ENCODE data around the gene COPG2. TPM values are rescaled to one million over a fixed set of nuclear protein-coding genes. Genes with fewer than 3 reads are reported as not detected.
"Not testable (repeated sequence)": the region's sequence is repeated elsewhere in the genome, so short reads cannot be mapped to it uniquely, and the experiment has no call there.

The COPG2 gene
- total RNA-seq, 4 donors from 2014 or later: 12.5 to 15.0 (median 14.0) TPM

- Histone ChIP-seq H3K4me3 (no peak overlapping the region), H3K36me3 (no peaks in the 10 kb centered on the region), H3K27me3 (no peaks in the 10 kb centered on the region), H3K27ac (no peak overlapping the region), H3K9me3 (no peaks in the 10 kb centered on the region), H3K4me1 (no peaks in the 10 kb centered on the region)
- intact Hi-C loops (cut with DNase I; ENCODE audit: low total_unique reads): no loop called here
- ATAC-seq (no peak), DNase-seq (no peak)
- TF ChIP-seq POLR2A (IDR thresholded peaks at IDR 0.05) (no peak), CTCF (IDR thresholded peaks at IDR 0.05 in 4 of 5, conservative IDR thresholded peaks at IDR 0.05 in 1 of 5) (no peak)
- in situ Hi-C loops (cut with MboI; ENCODE audit: low sequenced_read_pairs in 4 of 4): no loop called here
These were observed 45.7 kb downstream of the COPG2 start for GRCh38 chr7:130622866-130623265.

DNA sequence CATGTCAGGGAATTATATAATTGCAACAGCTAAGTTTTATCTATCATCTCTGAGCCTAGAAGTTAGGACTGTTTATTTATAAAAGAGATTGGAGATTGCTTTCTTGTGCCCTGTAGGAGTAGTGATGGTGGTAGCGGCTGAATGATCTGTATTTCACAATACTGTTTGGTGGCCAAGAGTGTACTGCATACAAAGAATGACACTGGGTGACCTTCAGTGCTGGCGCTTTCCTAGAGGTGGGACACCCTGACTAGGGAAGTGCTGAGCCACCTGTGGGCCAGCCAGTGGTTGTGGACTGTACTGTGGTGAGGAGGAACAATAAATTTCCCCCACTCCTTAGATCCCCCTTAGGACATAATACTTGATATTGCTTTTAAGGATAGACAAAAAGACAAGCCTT lies 53.0 kb downstream of the COPG2 start:
- Histone ChIP-seq H3K27me3 (no peaks in the 10 kb centered on the region), H3K4me3 (no peak overlapping the region), H3K27ac (no peak overlapping the region), H3K4me1 (no peaks in the 10 kb centered on the region), H3K36me3 (peaks cover 0 to 29% of the 10 kb centered on the region in 2 donors), H3K9me3 (no peaks in the 10 kb centered on the region)
- no peak for DNase-seq
- intact Hi-C loops (cut with DNase I; ENCODE audit: low total_unique reads) (no loop called here), in situ Hi-C loops (cut with MboI; ENCODE audit: low sequenced_read_pairs in 4 of 4) (no loop called here)
- ATAC-seq: no peak
- no peak for TF ChIP-seq CTCF (IDR thresholded peaks at IDR 0.05 in 4 of 5, conservative IDR thresholded peaks at IDR 0.05 in 1 of 5)
- no peak for TF ChIP-seq POLR2A (IDR thresholded peaks at IDR 0.05)

- H3K9me3 ChIP-seq: no peaks in the 10 kb centered on the region
- ATAC-seq (no peak), DNase-seq (no peak)
- H3K4me1 ChIP-seq: no peaks in the 10 kb centered on the region
- no peaks in the 10 kb centered on the region for H3K27me3 ChIP-seq
- peaks cover 0 to 38% of the 10 kb centered on the region in 2 donors for H3K36me3 ChIP-seq
- in situ Hi-C loops (cut with MboI; ENCODE audit: low sequenced_read_pairs in 4 of 4) (no loop called here), intact Hi-C loops (cut with DNase I; ENCODE audit: low total_unique reads) (no loop called here)
- no peak overlapping the region for H3K4me3 ChIP-seq
- TF ChIP-seq CTCF (IDR thresholded peaks at IDR 0.05 in 4 of 5, conservative IDR thresholded peaks at IDR 0.05 in 1 of 5): no peak
- TF ChIP-seq POLR2A (IDR thresholded peaks at IDR 0.05): no peak
- no peak overlapping the region for H3K27ac ChIP-seq
These were observed 54.1 kb downstream of the COPG2 start for GRCh38 chr7:130614449-130614848.

DNA sequence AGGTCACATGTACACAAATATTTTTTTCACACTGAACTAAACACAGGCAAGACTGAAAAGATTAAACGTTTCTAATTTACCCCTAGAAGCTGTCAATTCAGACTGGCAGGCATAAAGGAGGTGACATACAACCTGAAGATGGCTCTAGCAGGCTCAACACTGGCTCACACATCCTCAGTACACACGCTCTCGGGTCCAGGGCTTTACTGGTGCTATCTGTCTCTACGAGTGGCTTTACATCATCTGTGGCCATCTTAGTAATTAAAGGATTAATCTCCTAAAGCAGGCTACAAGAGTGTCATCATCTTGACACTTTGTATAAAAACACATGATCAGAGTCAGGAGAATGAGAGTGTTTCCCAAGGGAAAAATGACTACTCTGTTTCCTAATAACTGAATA lies 57.3 kb downstream of the COPG2 start:
- intact Hi-C loops (cut with DNase I; ENCODE audit: low total_unique reads) (no loop called here), in situ Hi-C loops (cut with MboI; ENCODE audit: low sequenced_read_pairs in 4 of 4) (no loop called here)
- Histone ChIP-seq H3K36me3 (peaks cover 0 to 48% of the 10 kb centered on the region in 2 donors), H3K4me3 (no peak overlapping the region), H3K9me3 (no peaks in the 10 kb centered on the region), H3K27me3 (no peaks in the 10 kb centered on the region), H3K27ac (no peak overlapping the region), H3K4me1 (no peaks in the 10 kb centered on the region)
- DNase-seq: no peak
- TF ChIP-seq POLR2A (IDR thresholded peaks at IDR 0.05) (no peak), CTCF (IDR thresholded peaks at IDR 0.05 in 4 of 5, conservative IDR thresholded peaks at IDR 0.05 in 1 of 5) (no peak)
- ATAC-seq: no peak

DNA sequence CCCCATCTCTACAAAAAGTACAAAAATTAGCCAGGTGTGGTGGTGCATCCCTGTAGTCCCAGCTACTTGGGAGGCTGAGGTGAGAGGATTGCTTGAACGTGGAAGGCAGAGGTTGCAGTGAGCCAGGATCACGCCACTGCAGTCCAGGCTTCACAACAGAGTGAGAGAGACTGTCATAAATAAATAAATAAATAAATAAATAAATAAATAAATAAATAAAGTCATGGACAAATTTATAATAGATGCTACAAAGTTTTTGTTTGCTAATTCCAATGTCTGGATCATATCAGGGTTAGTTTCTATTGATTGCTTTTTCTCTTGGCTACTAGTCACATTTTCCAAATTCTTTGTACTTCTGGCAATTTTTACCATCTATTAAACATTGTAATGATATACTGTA lies 61.5 kb downstream of the COPG2 start:
- peaks cover 0 to 39% of the 10 kb centered on the region in 2 donors for H3K36me3 ChIP-seq
- in situ Hi-C loops (cut with MboI; ENCODE audit: low sequenced_read_pairs in 4 of 4); H3K27me3 ChIP-seq; H3K4me1 ChIP-seq; H3K9me3 ChIP-seq; H3K4me3 ChIP-seq; H3K27ac ChIP-seq; DNase-seq; intact Hi-C loops (cut with DNase I; ENCODE audit: low total_unique reads); ATAC-seq: not testable (repeated sequence)
